H9 (cell line): ENCODE measurements around the gene LGMN. TPM values are rescaled to one million over a fixed set of nuclear protein-coding genes. Genes with fewer than 3 reads are reported as not detected.

Experiments used
- DNase-seq: peaks from one replicate; pipeline ENCODE4 v3.0.0-alpha.2; 2017
- H2AFZ ChIP-seq: one replicate; pipeline ENCODE4 v1.6.1; 2013; ENCODE audit warnings: mild to moderate bottlenecking, low read length, control low read depth, moderate library complexity
- H2AK5ac ChIP-seq: 2 replicates; pipeline ENCODE4 v1.6.1; 2013; ENCODE audit warnings: low read length, control low read depth, mixed read lengths; ENCODE audit not compliant: insufficient read length
- H2BK120ac ChIP-seq: one replicate; pipeline ENCODE4 v1.6.1; 2013; ENCODE audit warnings: low read depth, mild to moderate bottlenecking, low read length, control low read depth, inconsistent platforms; ENCODE audit not compliant: poor library complexity, severe bottlenecking
- H2BK12ac ChIP-seq: 2 replicates; pipeline ENCODE4 v1.6.1; 2013; ENCODE audit warnings: low read length, control low read depth, mixed read lengths, low read depth; ENCODE audit not compliant: insufficient read length
- H2BK15ac ChIP-seq: 2 replicates; pipeline ENCODE4 v1.6.1; 2013; ENCODE audit warnings: low read depth, low read length, control low read depth
- H2BK20ac ChIP-seq: one replicate; pipeline ENCODE4 v1.6.1; 2013; ENCODE audit warnings: low read depth, mild to moderate bottlenecking, low read length, control low read depth, inconsistent platforms; ENCODE audit not compliant: poor library complexity, severe bottlenecking
- H2BK5ac ChIP-seq: 2 replicates; pipeline ENCODE4 v1.6.1; 2013; ENCODE audit warnings: low read length, control low read depth, mixed read lengths; ENCODE audit not compliant: insufficient read length
- H3K14ac ChIP-seq: 2 replicates; pipeline ENCODE4 v1.6.1; 2013; ENCODE audit warnings: low read length, control low read depth; ENCODE audit not compliant: insufficient read depth
- H3K18ac ChIP-seq: 2 replicates; pipeline ENCODE4 v1.6.1; 2013; ENCODE audit warnings: low read depth, mild to moderate bottlenecking, mixed read lengths, low read length, control low read depth; ENCODE audit not compliant: insufficient read length
- H3K23ac ChIP-seq: 2 replicates; pipeline ENCODE4 v1.6.1; 2013; ENCODE audit warnings: low read length, control low read depth, mixed read lengths, low read depth; ENCODE audit not compliant: insufficient read length
- H3K23me2 ChIP-seq: 2 replicates; pipeline ENCODE4 v1.6.1; 2013; ENCODE audit warnings: low read depth, mild to moderate bottlenecking, mixed read lengths, low read length, control low read depth; ENCODE audit not compliant: insufficient read length, poor library complexity, severe bottlenecking
- H3K27ac ChIP-seq: 2 replicates; pipeline ENCODE4 v1.5.1; 2013; ENCODE audit warnings: low read length, control low read depth, mixed read lengths, low read depth; ENCODE audit not compliant: insufficient read length
- H3K27me3 ChIP-seq: 2 replicates; pipeline ENCODE4 v1.6.1; 2013; ENCODE audit warnings: low read length, control low read depth, inconsistent platforms; ENCODE audit not compliant: insufficient read depth
- H3K4ac ChIP-seq: 2 replicates; pipeline ENCODE4 v1.6.1; 2013; ENCODE audit warnings: low read depth, mild to moderate bottlenecking, control low read depth, inconsistent platforms, low read length, moderate library complexity
- H3K4me1 ChIP-seq: 2 replicates; pipeline ENCODE4 v1.6.1; 2013; ENCODE audit warnings: low read length, control low read depth, inconsistent platforms; ENCODE audit not compliant: insufficient read depth
- H3K4me2 ChIP-seq: 2 replicates; pipeline ENCODE4 v1.6.1; 2013; ENCODE audit warnings: low read length, control low read depth, mixed read lengths; ENCODE audit not compliant: insufficient read length, insufficient read depth
- H3K56ac ChIP-seq: 2 replicates; pipeline ENCODE4 v1.6.1; 2013; ENCODE audit warnings: low read depth, mild to moderate bottlenecking, mixed read lengths, low read length, control low read depth; ENCODE audit not compliant: insufficient read length
- H3K79me1 ChIP-seq: 2 replicates; pipeline ENCODE4 v1.6.1; 2013; ENCODE audit warnings: low read depth, mild to moderate bottlenecking, moderate library complexity, low read length, control low read depth, inconsistent platforms; ENCODE audit not compliant: insufficient read depth, poor library complexity, severe bottlenecking
- H3K79me2 ChIP-seq: 2 replicates; pipeline ENCODE4 v1.6.1; 2013; ENCODE audit warnings: low read length, control low read depth, inconsistent platforms; ENCODE audit not compliant: insufficient read depth
- H3K9ac ChIP-seq: 2 replicates; pipeline ENCODE4 v1.6.1; 2013; ENCODE audit warnings: low read length, control low read depth, mixed read lengths; ENCODE audit not compliant: insufficient read length; ENCODE audit errors: extremely low read depth
- H3K9me3 ChIP-seq: one replicate; pipeline ENCODE4 v1.6.1; 2013; ENCODE audit warnings: low read depth, low read length, inconsistent platforms; ENCODE audit not compliant: control insufficient read depth
- H3T11ph ChIP-seq: one replicate; pipeline ENCODE4 v1.6.1; 2013; ENCODE audit warnings: mild to moderate bottlenecking, low read length, control low read depth, inconsistent platforms
- H4K20me1 ChIP-seq: one replicate; pipeline ENCODE4 v1.6.1; 2013; ENCODE audit not compliant: control insufficient read depth, insufficient read length, insufficient read depth
- H4K5ac ChIP-seq: 2 replicates; pipeline ENCODE4 v1.6.1; 2013; ENCODE audit warnings: low read depth, mild to moderate bottlenecking, mixed read lengths, low read length, control low read depth; ENCODE audit not compliant: insufficient read length
- H4K8ac ChIP-seq: replicated peaks from 2 replicates; pipeline ENCODE4 v1.6.1; 2013; ENCODE audit warnings: low read length, control low read depth, mixed read lengths, low read depth; ENCODE audit not compliant: insufficient read length
- H4K91ac ChIP-seq: 2 replicates; pipeline ENCODE4 v1.6.1; 2013; ENCODE audit warnings: low read depth, mild to moderate bottlenecking, moderate library complexity, mixed read lengths, low read length, control low read depth; ENCODE audit not compliant: insufficient read length
- H3K27ac Mint-ChIP-seq, 3 experiments: 2 replicates in 2 of 3; 3 replicates in 1 of 3; pipeline ENCODE4 v1.8.0; 2020 to 2021; ENCODE audit warnings: mixed read lengths in 3 of 3, mild to moderate bottlenecking in 1 of 3, moderate library complexity in 1 of 3
- H3K27me3 Mint-ChIP-seq: 2 replicates; pipeline ENCODE4 v1.8.0; 2021; ENCODE audit warnings: low read depth, mild to moderate bottlenecking, moderate library complexity, mixed read lengths
- H3K36me3 Mint-ChIP-seq, 3 experiments: 2 replicates in 2 of 3; 3 replicates in 1 of 3; pipeline ENCODE4 v1.8.0; 2020 to 2021; ENCODE audit warnings: low read depth in 3 of 3, mixed read lengths in 3 of 3; ENCODE audit not compliant: insufficient read depth in 1 of 3
- H3K4me1 Mint-ChIP-seq, 2 experiments: 2 replicates each; pipeline ENCODE4 v1.8.0; 2020; ENCODE audit warnings: mixed read lengths in 2 of 2
- H3K4me3 Mint-ChIP-seq, 2 experiments: 2 replicates in 1 of 2; 3 replicates in 1 of 2; pipeline ENCODE4 v1.8.0; 2020 to 2021; ENCODE audit warnings: mild to moderate bottlenecking in 2 of 2, mixed read lengths in 2 of 2, moderate library complexity in 1 of 2
- H3K9me3 Mint-ChIP-seq, 2 experiments: 2 replicates in 1 of 2; 3 replicates in 1 of 2; pipeline ENCODE4 v1.8.0; 2020; ENCODE audit warnings: mild to moderate bottlenecking in 2 of 2, mixed read lengths in 2 of 2, moderate library complexity in 1 of 2
- CTCF ChIP-seq: fragments of 200-600 bp; sonication (generic); conservative IDR thresholded peaks from 3 replicates; pipeline ENCODE4 v1.8.0; 2021; ENCODE audit warnings: antibody characterized with exemption, mild to moderate bottlenecking
- WGBS: extraction: QIAGEN DNeasy Blood & Tissue Kit; methylation state at CpG from one replicate; pipeline ENCODE4 v1.1.7; 2013; ENCODE audit warnings: missing lambda C conversion rate, low lambda C conversion rate, mixed read lengths; ENCODE audit not compliant: insufficient read length; ENCODE audit errors: extremely low coverage; 5-methylcytosine and 5-hydroxymethylcytosine counted together
- total RNA-seq: library from RNA; stranded (reverse); gene quantifications from 2 replicates; pipeline ENCODE4 v1.2.1, GENCODE V29; 2021

Gene LGMN
- total RNA-seq, 1 experiment from 2014 or later = 55.3 TPM

GRCh38 chr14:92760524-92760805 is 12.0 kb upstream of the LGMN start:
- H3K4me1 Mint-ChIP-seq = 0 out of 4 replicates have a peak, but pooled peaks cover 0 to 2% of the 10 kb centered on the region in 2 experiments
- H3K79me2 ChIP-seq = no peaks in the 10 kb centered on the region
- H3K9me3 ChIP-seq = no peaks in the 10 kb centered on the region
- no peak overlapping the region for H2AFZ ChIP-seq
- DNase-seq = no peak
- no peak for TF ChIP-seq CTCF
- no peak overlapping the region for H2AK5ac ChIP-seq
- no peak overlapping the region for H2BK120ac ChIP-seq
- H3K9ac ChIP-seq = no peak overlapping the region
- no peak overlapping the region; a peak in 1 of 5 replicates for H3K4me3 Mint-ChIP-seq
- peaks cover 0 to 2% of the 10 kb centered on the region in 2 experiments; a peak in 2 of 5 replicates for H3K9me3 Mint-ChIP-seq
- H4K5ac ChIP-seq = no peak overlapping the region
- no peak overlapping the region for H3K27ac Mint-ChIP-seq
- no peak overlapping the region for H2BK20ac ChIP-seq
- no peak overlapping the region for H3K56ac ChIP-seq
- peaks cover 15% of the 10 kb centered on the region for H3K27me3 Mint-ChIP-seq
- H3K4ac ChIP-seq = no peak overlapping the region
- no peak overlapping the region for H3K27ac ChIP-seq
- H3K36me3 Mint-ChIP-seq = no peaks in the 10 kb centered on the region
- no peak overlapping the region for H3K4me2 ChIP-seq
- H2BK5ac ChIP-seq = no peak overlapping the region
- no CpG with 5 or more reads among the region's 7 CpGs for WGBS
- H3K23me2 ChIP-seq = no peaks in the 10 kb centered on the region
- no peaks in the 10 kb centered on the region for H3K4me1 ChIP-seq
- H3K18ac ChIP-seq = no peak overlapping the region
- no peak overlapping the region for H2BK12ac ChIP-seq
- H3K14ac ChIP-seq = no peak overlapping the region
- no peak overlapping the region for H3K23ac ChIP-seq
- H3K79me1 ChIP-seq = no peaks in the 10 kb centered on the region
- H3T11ph ChIP-seq = no peak overlapping the region
- no peak overlapping the region for H2BK15ac ChIP-seq
- no peaks in the 10 kb centered on the region for H4K20me1 ChIP-seq
- H4K8ac ChIP-seq = no peak overlapping the region
- no peak overlapping the region for H4K91ac ChIP-seq
- H3K27me3 ChIP-seq = no peaks in the 10 kb centered on the region
